ENCODE data around the gene HEATR5B. TPM values are rescaled to one million over a fixed set of nuclear protein-coding genes. Genes with fewer than 3 reads are reported as not detected.

HEATR5B gene
- total RNA-seq, 1 donor from 2014 or later: 10.6 TPM

DNA sequence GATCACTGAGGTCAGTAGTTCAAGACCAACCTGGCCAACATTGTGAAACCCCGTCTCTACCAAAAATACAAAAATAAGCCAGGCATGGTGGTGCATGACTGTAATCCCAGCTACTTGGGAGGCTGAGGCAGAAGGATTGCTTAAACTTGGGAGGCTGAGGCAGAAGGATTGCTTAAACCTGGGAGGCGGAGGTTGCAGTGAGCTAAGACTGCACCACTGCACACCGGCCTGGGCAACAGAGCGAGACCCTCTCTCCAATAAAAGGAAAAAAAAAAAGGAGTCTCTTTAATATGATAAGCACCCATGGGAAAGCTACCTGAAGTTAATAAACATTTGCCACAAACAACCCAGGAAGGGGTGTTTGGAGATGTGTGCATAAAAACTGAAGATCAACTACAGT, 120.4 kb downstream of the HEATR5B start:
- Histone ChIP-seq H3K4me3 (no peak overlapping the region), H3K4me1 (no peaks in the 10 kb centered on the region), H3K27ac (no peak overlapping the region), H3K9me3 (no peaks in the 10 kb centered on the region), H3K36me3 (no peaks in the 10 kb centered on the region), H3K27me3 (no peaks in the 10 kb centered on the region)
- TF ChIP-seq, protein P1, sequence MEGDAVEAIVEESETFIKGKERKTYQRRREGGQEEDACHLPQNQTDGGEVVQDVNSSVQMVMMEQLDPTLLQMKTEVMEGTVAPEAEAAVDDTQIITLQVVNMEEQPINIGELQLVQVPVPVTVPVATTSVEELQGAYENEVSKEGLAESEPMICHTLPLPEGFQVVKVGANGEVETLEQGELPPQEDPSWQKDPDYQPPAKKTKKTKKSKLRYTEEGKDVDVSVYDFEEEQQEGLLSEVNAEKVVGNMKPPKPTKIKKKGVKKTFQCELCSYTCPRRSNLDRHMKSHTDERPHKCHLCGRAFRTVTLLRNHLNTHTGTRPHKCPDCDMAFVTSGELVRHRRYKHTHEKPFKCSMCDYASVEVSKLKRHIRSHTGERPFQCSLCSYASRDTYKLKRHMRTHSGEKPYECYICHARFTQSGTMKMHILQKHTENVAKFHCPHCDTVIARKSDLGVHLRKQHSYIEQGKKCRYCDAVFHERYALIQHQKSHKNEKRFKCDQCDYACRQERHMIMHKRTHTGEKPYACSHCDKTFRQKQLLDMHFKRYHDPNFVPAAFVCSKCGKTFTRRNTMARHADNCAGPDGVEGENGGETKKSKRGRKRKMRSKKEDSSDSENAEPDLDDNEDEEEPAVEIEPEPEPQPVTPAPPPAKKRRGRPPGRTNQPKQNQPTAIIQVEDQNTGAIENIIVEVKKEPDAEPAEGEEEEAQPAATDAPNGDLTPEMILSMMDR (IDR thresholded peaks at IDR 0.05): no peak
- intact Hi-C loops (cut with DNase I): loop anchor here (10.0 kb wide), 1 partner anchor 361 kb away; the partner anchor contains the start of gene PRKD3
- no peak for DNase-seq (ENCODE audit: low spot score in 2 of 2)

DNA sequence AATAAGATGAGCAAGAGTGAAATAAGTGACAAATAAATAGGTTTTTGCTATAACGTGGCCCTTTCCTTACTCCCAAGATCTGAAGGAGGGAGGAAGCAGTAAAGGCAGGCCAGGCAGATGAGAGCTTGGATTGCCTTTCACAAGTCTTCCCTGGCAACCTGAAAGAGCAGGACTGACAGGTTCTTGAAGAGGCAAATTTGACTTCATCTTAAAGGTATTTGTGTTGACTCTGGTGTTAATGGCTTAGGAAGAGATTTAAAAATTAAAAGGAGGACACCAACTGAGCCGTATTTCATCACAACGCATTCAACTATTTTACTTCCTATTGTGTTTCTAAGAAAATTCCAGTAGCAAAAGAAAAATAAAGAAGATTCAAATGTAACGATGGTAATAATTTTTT, 121.1 kb downstream of the HEATR5B start:
- Histone ChIP-seq H3K27me3 (no peaks in the 10 kb centered on the region), H3K9me3 (no peaks in the 10 kb centered on the region), H3K36me3 (no peaks in the 10 kb centered on the region), H3K4me3 (no peak overlapping the region), H3K27ac (no peak overlapping the region), H3K4me1 (no peaks in the 10 kb centered on the region)
- intact Hi-C loops (cut with DNase I): loop anchor here (10.0 kb wide), 1 partner anchor 362 kb away; the partner anchor contains the start of gene PRKD3
- DNase-seq (ENCODE audit: low spot score in 2 of 2): no peak
- TF ChIP-seq, protein P1 (IDR thresholded peaks at IDR 0.05): no peak

DNA sequence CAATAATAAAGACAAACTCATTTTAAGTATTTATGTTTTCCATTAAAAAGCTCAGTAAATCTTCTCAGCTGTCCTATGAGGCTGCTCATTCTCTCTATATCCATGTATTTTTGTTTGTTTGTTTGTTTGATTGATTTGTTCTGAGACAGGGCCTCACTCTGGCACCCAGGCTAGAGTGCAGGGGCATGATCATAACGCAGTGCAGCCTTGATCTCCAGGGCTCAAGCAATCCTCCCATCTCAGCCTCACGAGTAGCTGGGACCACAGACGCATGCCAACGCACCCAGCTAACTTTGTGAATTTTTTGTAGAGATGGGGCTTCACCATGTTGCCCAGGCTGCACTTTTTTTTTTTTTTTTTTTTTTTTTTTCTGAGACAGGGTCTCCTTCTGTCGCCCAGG, 123.4 kb downstream of the HEATR5B start:
- H3K27me3 ChIP-seq: no peaks in the 10 kb centered on the region
- intact Hi-C loops (cut with DNase I): loop anchor here (10.0 kb wide), 1 partner anchor 364 kb away; the partner anchor contains the start of gene PRKD3
- H3K27ac ChIP-seq: no peak overlapping the region
- no peak for DNase-seq (ENCODE audit: low spot score in 2 of 2)
- H3K9me3 ChIP-seq: no peaks in the 10 kb centered on the region
- H3K4me3 ChIP-seq: no peak overlapping the region
- TF ChIP-seq, protein P1 (IDR thresholded peaks at IDR 0.05): no peak
- no peaks in the 10 kb centered on the region for H3K36me3 ChIP-seq
- peaks cover 0 to 13% of the 10 kb centered on the region in 2 donors for H3K4me1 ChIP-seq

DNA sequence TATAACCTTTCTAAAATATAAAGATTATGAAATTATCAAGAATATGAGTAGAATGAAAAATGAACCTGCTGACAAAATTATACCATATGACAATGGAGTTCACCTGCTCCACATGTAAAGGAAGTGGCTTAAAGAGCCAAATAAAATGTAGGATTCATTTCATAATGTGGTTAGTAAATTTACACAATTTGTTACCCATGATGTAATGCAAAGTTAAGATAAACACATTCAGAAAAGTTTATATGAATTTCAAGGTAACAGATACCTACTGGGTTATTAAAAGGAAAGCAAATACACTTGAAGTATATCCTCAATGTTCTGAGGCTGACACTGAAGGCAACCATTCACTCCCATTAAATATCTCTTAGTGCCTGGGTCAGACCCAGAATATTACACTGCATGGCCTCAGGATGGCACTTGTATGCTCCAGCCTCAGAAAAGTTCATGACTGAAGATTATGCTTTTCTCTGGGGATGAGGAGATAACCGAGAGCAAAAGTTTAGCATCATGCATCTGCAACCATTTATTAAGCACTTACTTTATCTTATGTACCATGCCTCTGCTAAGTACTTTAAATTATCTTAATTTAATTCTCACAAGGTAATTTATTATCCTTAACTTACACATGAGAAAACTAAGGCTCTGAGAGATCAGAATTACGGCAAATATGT, 124.0 kb downstream of the HEATR5B start:
- Histone ChIP-seq H3K4me3 (no peak overlapping the region), H3K36me3 (no peaks in the 10 kb centered on the region), H3K4me1 (peaks cover 0 to 13% of the 10 kb centered on the region in 2 donors), H3K27me3 (no peaks in the 10 kb centered on the region), H3K27ac (no peak overlapping the region), H3K9me3 (no peaks in the 10 kb centered on the region)
- intact Hi-C loops (cut with DNase I): loop anchor here (10.0 kb wide), 1 partner anchor 365 kb away; the partner anchor contains the start of gene PRKD3
- no peak for DNase-seq (ENCODE audit: low spot score in 2 of 2)
- TF ChIP-seq, protein P1 (IDR thresholded peaks at IDR 0.05): no peak

DNA sequence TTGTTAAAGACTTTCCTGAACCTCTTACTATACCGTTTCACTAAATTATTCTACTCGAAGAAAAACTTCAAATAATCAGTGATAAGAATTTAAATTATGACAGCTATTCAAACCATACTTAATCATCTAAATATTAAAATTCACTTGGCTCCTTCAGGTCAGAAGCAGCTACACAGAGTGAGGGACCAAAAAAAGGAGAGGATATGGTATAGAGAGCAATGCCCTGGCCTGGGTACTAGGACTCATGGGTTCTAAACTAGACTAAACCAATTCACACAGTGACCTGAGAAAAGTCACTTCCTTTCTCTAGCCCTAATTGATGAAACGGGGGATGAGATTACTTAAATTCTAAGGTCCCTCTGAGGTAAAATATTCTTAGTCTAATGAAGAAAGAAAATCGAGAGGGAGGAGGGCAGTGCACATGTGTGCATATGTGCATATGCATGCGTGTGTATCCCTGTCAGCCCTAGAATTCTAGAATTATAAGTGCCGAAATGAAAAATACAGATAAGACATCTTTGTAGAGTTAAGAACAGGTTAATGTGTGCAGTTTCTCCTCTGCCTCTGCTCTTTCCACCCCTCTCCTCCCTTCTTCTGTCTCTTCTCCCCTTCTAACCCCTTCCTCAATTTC, 129.1 kb downstream of the HEATR5B start:
- H3K27me3 ChIP-seq: no peaks in the 10 kb centered on the region
- no peak for DNase-seq (ENCODE audit: low spot score in 2 of 2)
- peak overlapping the region in 1 of 2 donors; percentile 7 for H3K4me3 ChIP-seq
- intact Hi-C loops (cut with DNase I): no loop called here
- H3K4me1 ChIP-seq: peaks cover 0 to 21% of the 10 kb centered on the region in 2 donors
- H3K9me3 ChIP-seq: no peaks in the 10 kb centered on the region
- H3K36me3 ChIP-seq: no peaks in the 10 kb centered on the region
- TF ChIP-seq, protein P1 (IDR thresholded peaks at IDR 0.05): no peak
- H3K27ac ChIP-seq: peak overlapping the region in 1 of 2 donors; percentile 31

Measured in ascending aorta (tissue), 2 donors.